CD4-positive, alpha-beta T cell treated with Interleukin-15 for 1 hour (primary cell): Measurements from ENCODE around the gene COPS3.

Experiments
- DNase-seq: peaks from one replicate; pipeline ENCODE4 v3.0.0-alpha.2; 2020

Gene COPS3

DNA sequence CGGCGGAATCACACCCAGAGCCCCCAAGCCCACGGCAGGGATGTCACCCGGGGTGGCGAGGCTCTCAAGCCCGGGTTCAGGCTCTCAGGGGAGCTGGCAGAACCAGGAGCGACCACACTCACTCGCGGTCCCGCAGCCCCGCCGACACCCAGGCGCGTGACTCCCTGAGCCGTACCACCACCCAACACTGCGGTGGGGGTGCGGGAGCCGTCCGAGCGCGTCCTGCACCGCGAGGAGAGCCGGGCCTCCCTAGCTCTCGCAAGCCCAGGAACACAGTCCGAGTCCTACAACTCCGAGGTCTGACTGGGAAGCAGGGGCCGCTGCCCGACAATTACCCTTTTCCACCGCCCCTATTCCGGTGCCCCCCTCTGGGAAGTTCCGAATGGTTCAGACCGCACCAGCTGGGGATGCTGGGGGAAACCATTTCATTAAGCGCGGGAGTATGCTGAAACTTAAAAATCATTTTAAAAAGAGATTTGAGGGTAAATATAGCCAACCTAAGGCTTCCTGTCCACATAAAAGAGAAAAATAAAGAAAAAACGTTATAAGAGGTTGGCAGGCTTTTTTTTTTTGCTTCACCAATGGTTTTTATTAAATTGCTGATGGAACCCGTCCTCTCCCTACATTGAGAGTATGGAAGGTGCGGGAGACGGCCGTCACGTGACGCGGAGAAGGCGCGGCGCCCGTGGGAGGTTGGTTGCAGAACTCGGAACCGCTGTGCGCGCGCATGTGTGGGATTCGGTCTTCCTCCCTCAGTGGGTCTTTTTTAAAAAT, 43.8 kb downstream of the COPS3 start, which contains the start of gene FLCN:
Gene FLCN, minus strand, starts transcription at position 143 of the 774 bp plus-strand sequence. CDS start 9,031 bp downstream, outside the sequence.
- DNase-seq = peak; percentile 88

- no peak for DNase-seq
Observed at GRCh38 chr17:17236295-17237025, 44.6 kb downstream of the COPS3 start.

DNA sequence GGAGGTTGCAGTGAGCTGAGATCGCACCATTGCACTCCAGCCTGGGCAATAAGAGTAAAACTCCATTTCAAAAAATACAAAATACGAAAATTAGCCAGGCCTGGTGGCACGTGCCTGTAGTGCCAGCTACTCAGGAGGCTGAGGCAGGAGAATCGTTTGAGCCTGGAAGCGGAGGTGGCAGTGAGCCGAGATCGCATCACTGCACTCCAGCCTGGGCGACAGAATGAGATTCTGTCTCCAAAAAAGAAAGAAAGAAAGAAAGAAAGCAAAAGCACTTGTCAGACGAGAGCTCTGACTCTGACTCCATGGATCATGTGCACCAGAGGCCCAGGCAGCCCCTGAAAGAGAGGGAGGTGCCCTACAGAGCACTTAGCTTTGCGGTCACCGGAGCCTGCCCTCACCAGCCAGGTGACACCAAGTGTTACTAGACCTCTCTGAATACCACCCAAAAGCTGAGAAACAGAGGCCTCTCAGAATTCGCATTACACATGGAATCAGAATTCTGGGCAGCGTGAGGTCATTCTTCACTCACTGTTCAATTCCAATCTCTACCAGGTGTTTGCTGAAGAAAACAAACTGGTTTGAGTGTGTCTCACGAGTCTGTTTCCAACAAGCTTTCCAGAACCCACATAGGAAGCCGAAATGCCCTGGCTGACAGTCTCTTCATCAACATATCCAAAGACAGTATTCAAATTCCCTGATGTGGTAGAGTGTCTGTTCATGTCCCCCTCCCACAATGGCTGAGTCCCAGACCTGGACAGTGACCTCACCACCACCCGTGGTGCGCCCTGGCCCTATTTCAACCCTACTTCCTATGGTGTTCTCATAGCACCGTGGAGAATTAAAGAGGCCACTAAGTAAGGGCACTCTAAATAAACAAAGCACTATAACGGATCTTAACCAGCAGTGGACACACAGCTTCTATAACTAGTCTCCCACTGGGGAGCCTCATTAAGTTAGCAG, 45.6 kb downstream of the COPS3 start:
- no peak for DNase-seq

- DNase-seq = no peak
Observed at GRCh38 chr17:17232303-17232621, 48.8 kb downstream of the COPS3 start.

DNA sequence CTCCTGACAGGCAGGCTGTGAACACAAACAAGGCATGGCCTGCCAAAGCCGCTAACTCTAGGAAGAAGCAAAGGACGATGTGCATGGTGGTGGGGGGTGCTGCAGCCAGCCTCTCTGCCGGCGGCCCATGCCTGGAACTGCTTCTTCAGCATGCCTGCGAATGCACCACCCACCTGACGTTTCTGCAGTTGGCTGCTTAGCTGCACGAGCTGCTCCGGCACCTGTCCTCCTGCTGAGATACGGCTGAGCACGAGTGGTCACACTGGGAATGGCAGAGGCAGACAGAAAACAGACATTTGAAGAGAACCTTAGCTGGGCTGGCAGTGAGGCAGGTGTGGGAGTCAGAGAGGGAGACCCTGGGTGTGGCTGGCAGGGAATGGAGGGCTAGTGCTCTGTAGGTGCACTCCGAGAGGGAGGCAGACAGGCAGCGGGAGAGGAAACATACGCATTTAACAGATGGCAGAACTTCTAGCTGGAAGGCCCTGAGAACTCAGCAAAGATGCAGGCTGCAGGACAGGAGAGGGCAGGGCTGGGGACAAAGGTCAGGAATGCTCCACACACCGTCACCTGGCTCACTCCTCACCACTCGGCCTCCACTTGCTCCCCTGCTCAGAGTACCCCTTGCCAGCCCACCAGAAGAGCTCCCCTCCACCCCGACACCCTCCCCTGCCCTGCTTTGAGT, 49.3 kb downstream of the COPS3 start:
- DNase-seq = no peak

GRCh38 chr17:17229416-17230384, 51.3 kb downstream of the COPS3 start:
- DNase-seq = no peak

- no peak for DNase-seq
Observed at GRCh38 chr17:17228521-17229279, 52.3 kb downstream of the COPS3 start.

- no peak for DNase-seq
Observed at GRCh38 chr17:17227608-17228520, 53.2 kb downstream of the COPS3 start.

DNA sequence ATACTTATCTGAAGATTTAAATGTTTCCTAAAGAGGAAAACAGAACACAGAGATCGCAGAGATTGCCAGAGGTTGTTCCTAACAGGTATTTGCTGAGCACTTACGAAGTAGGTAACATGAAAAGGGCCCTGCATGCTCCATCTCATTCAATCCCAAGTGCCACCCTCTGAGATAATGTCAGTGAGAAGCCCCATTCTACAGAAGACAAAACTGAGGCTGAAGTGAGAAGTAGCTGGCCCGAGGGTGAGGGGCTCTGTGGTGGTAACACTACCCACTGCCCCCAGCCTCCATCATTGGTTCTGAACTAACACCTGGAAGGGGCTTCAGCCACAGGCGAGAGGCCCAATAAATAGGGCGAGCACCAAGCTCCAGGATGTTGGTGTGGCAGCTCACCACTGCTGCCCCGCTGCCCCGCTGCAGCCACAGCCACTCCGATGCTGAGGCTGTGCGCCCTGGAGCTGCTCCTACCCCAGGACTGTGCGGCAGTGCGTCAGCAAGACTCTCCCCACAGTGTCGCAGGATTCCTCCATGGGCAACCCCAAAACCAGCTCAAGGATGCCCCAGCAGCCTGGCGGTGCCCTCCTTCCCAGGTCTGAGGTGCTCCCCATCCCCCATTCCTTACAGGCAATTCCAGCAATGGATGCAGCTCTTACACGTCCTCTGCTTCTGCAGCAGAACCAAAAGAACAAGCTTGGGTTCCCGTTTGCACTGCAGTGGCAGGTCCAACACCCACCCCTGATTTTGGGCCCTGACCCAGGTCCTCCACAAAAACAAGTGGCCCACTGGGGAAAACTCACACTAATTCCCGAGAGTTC, 54.4 kb downstream of the COPS3 start:
- no peak for DNase-seq

DNA sequence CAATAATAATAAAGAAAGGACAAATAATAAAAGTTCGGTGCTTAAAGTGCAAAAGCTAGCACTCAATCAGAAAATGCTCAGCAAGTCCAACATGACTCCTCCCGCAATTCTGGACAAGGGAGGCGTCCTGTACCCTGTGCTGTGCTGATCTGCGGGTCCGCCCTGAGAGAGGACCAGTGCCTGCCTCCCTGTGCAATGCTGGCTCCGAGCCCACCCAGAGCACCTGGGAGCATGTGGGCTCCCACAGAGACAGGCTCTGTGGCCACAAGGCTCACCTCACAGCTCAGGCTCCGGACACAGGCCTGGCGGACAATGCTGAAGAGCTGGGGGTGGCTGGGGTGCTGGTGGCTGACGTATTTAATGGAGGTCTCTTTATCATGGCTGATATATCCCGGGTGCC, 55.1 kb downstream of the COPS3 start:
- DNase-seq = no peak

GRCh38 chr17:17224137-17224536, 56.9 kb downstream of the COPS3 start:
- DNase-seq = no peak

DNA sequence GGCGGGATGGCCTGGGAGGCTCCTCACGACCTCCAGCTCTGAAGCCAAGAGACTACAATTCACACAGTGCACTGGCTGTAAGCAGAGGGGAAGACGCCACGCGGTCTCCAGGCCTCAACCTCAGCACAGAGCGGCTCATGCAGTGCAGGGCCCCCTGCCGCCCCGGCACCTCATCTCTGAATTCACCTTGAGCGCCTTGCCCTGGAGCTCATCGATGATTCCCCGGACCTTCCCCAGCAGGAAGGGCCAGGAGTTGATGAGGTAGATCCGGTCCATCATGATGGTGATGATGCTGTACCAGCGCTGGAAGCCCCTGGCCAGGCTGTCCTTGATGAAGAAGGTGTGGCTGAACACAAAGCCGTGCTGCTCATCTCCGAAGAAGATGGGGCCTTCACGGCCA, 57.3 kb downstream of the COPS3 start:
- DNase-seq = no peak

- DNase-seq = no peak
Observed at GRCh38 chr17:17221329-17221728, 59.7 kb downstream of the COPS3 start.

DNA sequence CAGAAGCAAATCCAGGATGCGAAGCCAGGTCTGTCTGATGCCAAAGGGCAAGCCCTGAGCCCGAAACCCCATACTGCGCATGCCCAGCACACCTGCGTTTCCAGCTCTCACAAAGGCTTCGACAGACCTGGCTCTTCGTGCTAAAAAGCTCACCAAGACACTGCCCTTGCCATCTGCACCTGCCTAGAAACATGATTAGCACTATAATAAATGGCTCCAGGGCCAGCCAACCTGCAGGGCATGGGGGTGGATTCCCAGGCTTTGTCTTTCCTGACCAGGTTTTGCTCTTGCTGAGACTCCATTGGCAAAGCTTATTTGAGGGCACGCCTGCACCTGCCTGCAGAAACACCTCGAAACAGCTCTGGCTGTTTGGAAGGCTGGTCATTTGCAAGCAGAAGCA, 60.5 kb downstream of the COPS3 start:
- DNase-seq = no peak

- no peak for DNase-seq
Observed at GRCh38 chr17:17217995-17218394, 63.1 kb downstream of the COPS3 start.

- no peak for DNase-seq
Observed at GRCh38 chr17:17216776-17217175, 64.3 kb downstream of the COPS3 start.

DNA sequence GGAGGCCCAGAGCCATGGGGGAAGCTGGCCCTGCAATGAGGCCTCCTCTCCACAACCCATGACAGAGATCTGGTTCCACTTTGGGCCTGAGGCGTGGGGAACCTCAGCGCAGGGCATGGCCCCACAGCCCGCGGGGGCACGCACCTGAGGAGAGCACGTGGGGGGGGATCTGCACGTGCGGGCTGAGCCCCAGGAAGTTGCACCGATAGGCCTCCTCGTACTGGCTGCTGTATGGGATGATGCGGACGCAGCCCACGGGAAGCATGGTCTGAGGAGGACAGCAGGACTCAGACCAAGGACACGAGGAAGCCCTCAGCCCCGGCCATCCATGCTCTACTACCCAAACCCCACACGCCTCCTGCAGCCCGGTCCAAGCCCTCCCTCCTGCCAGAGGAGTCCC, 64.8 kb downstream of the COPS3 start:
- DNase-seq = no peak

- DNase-seq = no peak
Observed at GRCh38 chr17:17215575-17215974, 65.5 kb downstream of the COPS3 start.
